Measurements from ENCODE around the gene RPTOR.

Gene RPTOR

DNA sequence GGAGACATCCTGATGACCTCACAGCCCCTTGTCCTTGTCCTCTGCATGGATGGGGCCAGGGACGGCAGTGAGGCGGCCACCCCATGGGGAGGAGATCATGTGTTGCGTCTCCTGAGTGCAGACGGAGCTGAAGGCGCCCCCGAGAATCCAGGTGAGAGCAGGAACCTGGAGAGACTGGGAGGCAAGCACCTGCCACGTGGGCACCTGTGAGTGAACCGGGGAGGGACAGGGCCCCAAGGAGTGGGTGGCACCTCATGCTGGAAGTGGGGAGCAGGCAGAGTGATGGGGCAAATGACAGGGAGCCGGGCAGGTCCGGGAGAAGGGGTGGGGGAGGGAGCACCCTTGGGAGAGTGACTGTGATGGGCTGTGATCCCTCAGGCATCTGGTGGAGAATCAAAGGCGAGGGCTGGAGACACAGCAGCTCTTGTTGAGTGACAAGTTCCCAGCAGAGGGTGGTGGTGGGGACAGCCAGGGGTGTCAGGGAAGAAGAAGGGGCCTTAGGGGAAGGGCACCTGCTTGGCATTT is 272.7 kb downstream of the RPTOR start:
- no peaks in the 10 kb centered on the region for H3K36me3 ChIP-seq (ENCODE audit: control insufficient read depth, insufficient read depth, low read length)
- no peak overlapping the region for H3K9ac ChIP-seq
- no peak overlapping the region for H3K4me2 ChIP-seq (ENCODE audit: low read length)
- H3K9me3 ChIP-seq (ENCODE audit: control insufficient read depth, low read length), result no peaks in the 10 kb centered on the region
- no peak overlapping the region for H3K4me3 ChIP-seq (ENCODE audit: low read depth, low read length)
- H3K27me3 ChIP-seq (ENCODE audit: control insufficient read depth, insufficient read depth, low read length), result no peaks in the 10 kb centered on the region
- H3K4me1 ChIP-seq, result no peaks in the 10 kb centered on the region
- H2AFZ ChIP-seq, result no peak overlapping the region
- no peak overlapping the region for H3K27ac ChIP-seq
- peaks cover 17% of the 10 kb centered on the region for H3K79me2 ChIP-seq
- no peak for TF ChIP-seq CTCF (IDR thresholded peaks at IDR 0.05)

- Histone ChIP-seq H3K4me2 (ENCODE audit: low read length) (no peak overlapping the region), H2AFZ (no peak overlapping the region), H3K9ac (no peak overlapping the region), H3K36me3 (ENCODE audit: control insufficient read depth, insufficient read depth, low read length) (no peaks in the 10 kb centered on the region), H3K9me3 (ENCODE audit: control insufficient read depth, low read length) (no peaks in the 10 kb centered on the region), H3K27ac (no peak overlapping the region), H3K27me3 (ENCODE audit: control insufficient read depth, insufficient read depth, low read length) (no peaks in the 10 kb centered on the region), H3K4me1 (no peaks in the 10 kb centered on the region), H3K4me3 (ENCODE audit: low read depth, low read length) (no peak overlapping the region), H3K79me2 (peaks cover 13% of the 10 kb centered on the region)
- no peak for TF ChIP-seq CTCF (IDR thresholded peaks at IDR 0.05)
These were observed 273.2 kb downstream of the RPTOR start for GRCh38 chr17:80817861-80818260.

GRCh38 chr17:80818871-80819270 is 274.2 kb downstream of the RPTOR start:
- no peak overlapping the region for H3K4me3 ChIP-seq (ENCODE audit: low read depth, low read length)
- H3K9me3 ChIP-seq (ENCODE audit: control insufficient read depth, low read length), result no peaks in the 10 kb centered on the region
- H3K79me2 ChIP-seq, result peaks cover 13% of the 10 kb centered on the region
- H3K36me3 ChIP-seq (ENCODE audit: control insufficient read depth, insufficient read depth, low read length), result no peaks in the 10 kb centered on the region
- H3K9ac ChIP-seq, result no peak overlapping the region
- H3K4me1 ChIP-seq, result no peaks in the 10 kb centered on the region
- no peaks in the 10 kb centered on the region for H3K27me3 ChIP-seq (ENCODE audit: control insufficient read depth, insufficient read depth, low read length)
- no peak overlapping the region for H3K4me2 ChIP-seq (ENCODE audit: low read length)
- H3K27ac ChIP-seq, result no peak overlapping the region
- no peak for TF ChIP-seq CTCF (IDR thresholded peaks at IDR 0.05)
- no peak overlapping the region for H2AFZ ChIP-seq

- Histone ChIP-seq H2AFZ (no peak overlapping the region), H3K79me2 (peaks cover 13% of the 10 kb centered on the region), H3K4me1 (no peaks in the 10 kb centered on the region), H3K9ac (no peak overlapping the region), H3K36me3 (ENCODE audit: control insufficient read depth, insufficient read depth, low read length) (no peaks in the 10 kb centered on the region), H3K4me2 (ENCODE audit: low read length) (no peak overlapping the region), H3K27me3 (ENCODE audit: control insufficient read depth, insufficient read depth, low read length) (no peaks in the 10 kb centered on the region), H3K4me3 (ENCODE audit: low read depth, low read length) (no peak overlapping the region), H3K9me3 (ENCODE audit: control insufficient read depth, low read length) (no peaks in the 10 kb centered on the region), H3K27ac (no peak overlapping the region)
- no peak for TF ChIP-seq CTCF (IDR thresholded peaks at IDR 0.05)
These were observed 275.0 kb downstream of the RPTOR start for GRCh38 chr17:80819422-80820164.

DNA sequence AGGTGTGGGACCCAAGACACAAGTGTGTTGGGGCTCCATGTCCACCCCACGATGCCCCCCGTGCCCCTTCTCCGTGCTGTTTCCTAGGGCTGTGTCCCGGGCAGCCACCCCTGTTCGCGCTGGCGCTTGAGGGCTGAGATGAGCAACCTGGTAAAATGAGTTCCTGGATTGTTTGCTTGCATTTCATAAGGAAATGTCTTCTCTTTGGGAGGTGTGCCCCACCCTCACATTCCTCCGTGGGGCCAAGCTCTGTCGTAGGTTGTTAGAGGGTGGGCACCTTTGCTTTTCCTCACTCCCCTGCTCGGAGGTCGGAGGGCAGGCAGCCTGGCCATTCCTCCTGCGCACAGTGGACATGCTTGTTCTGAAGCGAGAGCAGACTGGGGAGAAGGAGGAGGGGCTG is 275.7 kb downstream of the RPTOR start:
- H3K9me3 ChIP-seq (ENCODE audit: control insufficient read depth, low read length), result no peaks in the 10 kb centered on the region
- H3K9ac ChIP-seq, result no peak overlapping the region
- H3K27me3 ChIP-seq (ENCODE audit: control insufficient read depth, insufficient read depth, low read length), result no peaks in the 10 kb centered on the region
- no peak overlapping the region for H3K27ac ChIP-seq
- no peaks in the 10 kb centered on the region for H3K4me1 ChIP-seq
- TF ChIP-seq CTCF (IDR thresholded peaks at IDR 0.05), result no peak
- no peaks in the 10 kb centered on the region for H3K36me3 ChIP-seq (ENCODE audit: control insufficient read depth, insufficient read depth, low read length)
- no peak overlapping the region for H3K4me3 ChIP-seq (ENCODE audit: low read depth, low read length)
- H3K4me2 ChIP-seq (ENCODE audit: low read length), result no peak overlapping the region
- peaks cover 13% of the 10 kb centered on the region for H3K79me2 ChIP-seq
- no peak overlapping the region for H2AFZ ChIP-seq

Data from parathyroid adenoma (tissue), 2 donors.